ENCODE measurements around the gene USO1.

Gene USO1

GRCh38 chr4:75860606-75861005 lies 136.2 kb downstream of the USO1 start:
- H3K4me1 ChIP-seq (ENCODE audit: control insufficient read depth, insufficient read depth, low read length), result no peaks in the 10 kb centered on the region
- no peak overlapping the region for H3K27ac ChIP-seq (ENCODE audit: insufficient read depth, low read depth, low read length, poor library complexity, severe bottlenecking)
- H3K4me3 ChIP-seq (ENCODE audit: insufficient read depth, low read depth, low read length), result no peak overlapping the region

More at GRCh38 chr4:75860606-75861005, 136.2 kb downstream of the USO1 start:
- Histone ChIP-seq H3K9me3 (ENCODE audit: control insufficient read depth, low read length) (no peaks in the 10 kb centered on the region), H3K27me3 (ENCODE audit: control insufficient read depth, insufficient read depth, low read length, poor library complexity, severe bottlenecking) (no peaks in the 10 kb centered on the region), H3K36me3 (ENCODE audit: control insufficient read depth, insufficient read depth, low read length) (no peaks in the 10 kb centered on the region)
- WGBS, 2 experiments, result 95% methylated on average over 5 of the region's 5 CpGs
